ENCODE measurements around the gene KRT74.

KRT74 gene

DNA sequence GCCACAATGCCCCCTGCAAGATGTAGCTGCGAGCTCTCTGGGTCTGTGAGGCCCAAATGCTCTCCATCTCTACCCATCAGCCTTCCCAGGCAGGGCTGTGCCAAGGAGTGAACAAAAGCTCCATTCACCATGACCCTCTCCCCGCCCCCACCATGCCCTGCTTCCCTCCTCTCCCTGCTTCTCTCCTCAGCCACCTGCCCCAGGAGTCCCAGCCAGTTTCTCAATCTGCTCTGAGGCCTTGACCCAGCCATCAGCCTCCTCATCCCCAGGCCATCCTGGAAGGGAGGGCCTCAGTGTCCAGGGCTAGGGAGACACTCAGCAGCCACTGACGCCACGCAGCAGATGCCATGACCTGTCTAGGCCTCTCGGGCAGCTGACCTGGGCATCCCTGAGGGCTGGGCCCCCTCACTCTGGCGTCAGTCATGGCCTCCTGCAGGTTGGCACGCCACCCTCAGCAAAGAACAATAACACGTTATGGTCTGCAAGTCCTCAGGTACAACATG is 45.0 kb downstream of the KRT74 start:
- no peak for DNase-seq
- Histone ChIP-seq H2BK5ac (ENCODE audit: low read length) (no peak overlapping the region), H4K5ac (ENCODE audit: low read length) (no peak overlapping the region), H2BK15ac (replicated peaks; ENCODE audit: low read depth) (no peak overlapping the region), H3K36me3 (ENCODE audit: control insufficient read depth, insufficient read depth, low read length) (no peaks in the 10 kb centered on the region), H3K9ac (ENCODE audit: low read length) (no peak overlapping the region), H3K27me3 (ENCODE audit: insufficient read depth, low read length, poor library complexity) (no peaks in the 10 kb centered on the region), H4K8ac (ENCODE audit: low read depth, low read length) (no peak overlapping the region), H3K56ac (ENCODE audit: low read length) (no peak overlapping the region), H3K4ac (ENCODE audit: low read depth, low read length) (no peak overlapping the region), H3K23ac (ENCODE audit: low read length) (no peak overlapping the region), H3K4me2 (ENCODE audit: low read length) (no peak overlapping the region), H2AK5ac (ENCODE audit: low read length) (no peak overlapping the region), H3K27ac (ENCODE audit: low read depth, low read length) (no peak overlapping the region), H3K4me1 (ENCODE audit: control insufficient read depth, low read depth, low read length) (no peaks in the 10 kb centered on the region), H3K18ac (ENCODE audit: low read length) (no peak overlapping the region), H2BK120ac (ENCODE audit: low read depth, low read length) (no peak overlapping the region), H3K4me3 (ENCODE audit: low read length) (no peak overlapping the region), H3K79me1 (ENCODE audit: low read length) (no peaks in the 10 kb centered on the region), H3K79me2 (ENCODE audit: control insufficient read depth, insufficient read depth, low read length) (no peaks in the 10 kb centered on the region)
- no CpG with 5 or more reads among the region's 8 CpGs for WGBS (ENCODE audit: extremely low coverage, insufficient coverage, low lambda C conversion rate)

- H3K4me3 ChIP-seq (ENCODE audit: low read length): no peak overlapping the region
- no peak overlapping the region for H4K5ac ChIP-seq (ENCODE audit: low read length)
- H3K4ac ChIP-seq (ENCODE audit: low read depth, low read length): no peak overlapping the region
- H3K36me3 ChIP-seq (ENCODE audit: control insufficient read depth, insufficient read depth, low read length): no peaks in the 10 kb centered on the region
- H3K27me3 ChIP-seq (ENCODE audit: insufficient read depth, low read length, poor library complexity): no peaks in the 10 kb centered on the region
- no peaks in the 10 kb centered on the region for H3K79me2 ChIP-seq (ENCODE audit: control insufficient read depth, insufficient read depth, low read length)
- H3K56ac ChIP-seq (ENCODE audit: low read length): no peak overlapping the region
- no peak overlapping the region for H2BK120ac ChIP-seq (ENCODE audit: low read depth, low read length)
- H3K27ac ChIP-seq (ENCODE audit: low read depth, low read length): no peak overlapping the region
- H3K23ac ChIP-seq (ENCODE audit: low read length): no peak overlapping the region
- no peak overlapping the region for H3K4me2 ChIP-seq (ENCODE audit: low read length)
- no peak overlapping the region for H4K8ac ChIP-seq (ENCODE audit: low read depth, low read length)
- H2BK5ac ChIP-seq (ENCODE audit: low read length): no peak overlapping the region
- H2BK15ac ChIP-seq (replicated peaks; ENCODE audit: low read depth): no peak overlapping the region
- no peak overlapping the region for H3K18ac ChIP-seq (ENCODE audit: low read length)
- no peak for DNase-seq
- no peaks in the 10 kb centered on the region for H3K79me1 ChIP-seq (ENCODE audit: low read length)
- H2AK5ac ChIP-seq (ENCODE audit: low read length): no peak overlapping the region
- H3K9ac ChIP-seq (ENCODE audit: low read length): no peak overlapping the region
- WGBS (ENCODE audit: extremely low coverage, insufficient coverage, low lambda C conversion rate): no CpG with 5 or more reads among the region's 4 CpGs
- no peaks in the 10 kb centered on the region for H3K4me1 ChIP-seq (ENCODE audit: control insufficient read depth, low read depth, low read length)
These were observed 46.4 kb downstream of the KRT74 start for GRCh38 chr12:52527121-52527800.

DNA sequence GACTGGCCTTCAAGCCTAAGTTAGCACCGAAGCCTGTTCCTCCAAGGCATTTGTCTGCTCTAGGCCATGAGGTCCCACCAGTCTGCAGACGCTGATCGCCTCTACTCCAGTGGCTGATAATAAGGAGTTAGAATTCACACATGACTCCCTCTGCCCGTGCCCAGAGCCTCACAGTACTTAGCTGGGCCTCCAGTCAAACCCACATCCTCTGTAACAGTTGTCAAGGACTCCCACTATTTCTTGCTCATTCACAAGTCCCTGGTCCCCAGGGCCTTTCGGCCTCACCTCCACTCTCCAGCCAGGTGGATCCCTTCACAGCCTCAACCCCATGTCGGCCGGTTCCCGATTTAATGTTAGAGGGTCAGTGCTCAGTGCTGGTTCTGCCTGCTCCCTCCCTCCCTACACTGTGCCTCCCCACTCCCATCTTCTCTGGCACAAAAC is 47.1 kb downstream of the KRT74 start:
- H3K18ac ChIP-seq (ENCODE audit: low read length): no peak overlapping the region
- no peak overlapping the region for H3K4ac ChIP-seq (ENCODE audit: low read depth, low read length)
- H2BK120ac ChIP-seq (ENCODE audit: low read depth, low read length): no peak overlapping the region
- H3K27me3 ChIP-seq (ENCODE audit: insufficient read depth, low read length, poor library complexity): no peaks in the 10 kb centered on the region
- H2BK15ac ChIP-seq (replicated peaks; ENCODE audit: low read depth): no peak overlapping the region
- H2AK5ac ChIP-seq (ENCODE audit: low read length): no peak overlapping the region
- no peak overlapping the region for H3K4me3 ChIP-seq (ENCODE audit: low read length)
- no peak overlapping the region for H3K23ac ChIP-seq (ENCODE audit: low read length)
- H3K79me2 ChIP-seq (ENCODE audit: control insufficient read depth, insufficient read depth, low read length): no peaks in the 10 kb centered on the region
- H3K79me1 ChIP-seq (ENCODE audit: low read length): no peaks in the 10 kb centered on the region
- DNase-seq: no peak
- H4K8ac ChIP-seq (ENCODE audit: low read depth, low read length): no peak overlapping the region
- no peak overlapping the region for H4K5ac ChIP-seq (ENCODE audit: low read length)
- no peaks in the 10 kb centered on the region for H3K4me1 ChIP-seq (ENCODE audit: control insufficient read depth, low read depth, low read length)
- no CpG with 5 or more reads among the region's 8 CpGs for WGBS (ENCODE audit: extremely low coverage, insufficient coverage, low lambda C conversion rate)
- H3K27ac ChIP-seq (ENCODE audit: low read depth, low read length): no peak overlapping the region
- H3K56ac ChIP-seq (ENCODE audit: low read length): no peak overlapping the region
- H3K4me2 ChIP-seq (ENCODE audit: low read length): no peak overlapping the region
- no peak overlapping the region for H3K9ac ChIP-seq (ENCODE audit: low read length)
- no peak overlapping the region for H2BK5ac ChIP-seq (ENCODE audit: low read length)
- H3K36me3 ChIP-seq (ENCODE audit: control insufficient read depth, insufficient read depth, low read length): no peaks in the 10 kb centered on the region

- Histone ChIP-seq H4K8ac (ENCODE audit: low read depth, low read length) (no peak overlapping the region), H3K79me1 (ENCODE audit: low read length) (no peaks in the 10 kb centered on the region), H2AK5ac (ENCODE audit: low read length) (no peak overlapping the region), H4K5ac (ENCODE audit: low read length) (no peak overlapping the region), H2BK120ac (ENCODE audit: low read depth, low read length) (no peak overlapping the region), H3K4me3 (ENCODE audit: low read length) (no peak overlapping the region), H3K27me3 (ENCODE audit: insufficient read depth, low read length, poor library complexity) (no peaks in the 10 kb centered on the region), H3K27ac (ENCODE audit: low read depth, low read length) (no peak overlapping the region), H3K4me1 (ENCODE audit: control insufficient read depth, low read depth, low read length) (no peaks in the 10 kb centered on the region), H3K36me3 (ENCODE audit: control insufficient read depth, insufficient read depth, low read length) (no peaks in the 10 kb centered on the region), H3K9ac (ENCODE audit: low read length) (no peak overlapping the region), H3K79me2 (ENCODE audit: control insufficient read depth, insufficient read depth, low read length) (no peaks in the 10 kb centered on the region), H2BK15ac (replicated peaks; ENCODE audit: low read depth) (no peak overlapping the region), H3K18ac (ENCODE audit: low read length) (no peak overlapping the region), H3K4ac (ENCODE audit: low read depth, low read length) (no peak overlapping the region), H3K56ac (ENCODE audit: low read length) (no peak overlapping the region), H3K23ac (ENCODE audit: low read length) (no peak overlapping the region), H2BK5ac (ENCODE audit: low read length) (no peak overlapping the region), H3K4me2 (ENCODE audit: low read length) (no peak overlapping the region)
- no CpG with 5 or more reads among the region's 13 CpGs for WGBS (ENCODE audit: extremely low coverage, insufficient coverage, low lambda C conversion rate)
- DNase-seq: no peak
These were observed 47.8 kb downstream of the KRT74 start for GRCh38 chr12:52525661-52526499.

- Histone ChIP-seq H3K36me3 (ENCODE audit: control insufficient read depth, insufficient read depth, low read length) (no peaks in the 10 kb centered on the region), H3K18ac (ENCODE audit: low read length) (no peak overlapping the region), H3K27me3 (ENCODE audit: insufficient read depth, low read length, poor library complexity) (no peaks in the 10 kb centered on the region), H3K79me2 (ENCODE audit: control insufficient read depth, insufficient read depth, low read length) (no peaks in the 10 kb centered on the region), H2BK120ac (ENCODE audit: low read depth, low read length) (no peak overlapping the region), H3K9ac (ENCODE audit: low read length) (no peak overlapping the region), H4K5ac (ENCODE audit: low read length) (no peak overlapping the region), H2BK15ac (replicated peaks; ENCODE audit: low read depth) (no peak overlapping the region), H2AK5ac (ENCODE audit: low read length) (no peak overlapping the region), H3K27ac (ENCODE audit: low read depth, low read length) (no peak overlapping the region), H3K4ac (ENCODE audit: low read depth, low read length) (no peak overlapping the region), H3K4me3 (ENCODE audit: low read length) (no peak overlapping the region), H3K79me1 (ENCODE audit: low read length) (no peaks in the 10 kb centered on the region), H2BK5ac (ENCODE audit: low read length) (no peak overlapping the region), H3K4me2 (ENCODE audit: low read length) (no peak overlapping the region), H3K23ac (ENCODE audit: low read length) (no peak overlapping the region), H3K56ac (ENCODE audit: low read length) (no peak overlapping the region), H4K8ac (ENCODE audit: low read depth, low read length) (no peak overlapping the region), H3K4me1 (ENCODE audit: control insufficient read depth, low read depth, low read length) (no peaks in the 10 kb centered on the region)
- DNase-seq: no peak
- no CpG with 5 or more reads among the region's 5 CpGs for WGBS (ENCODE audit: extremely low coverage, insufficient coverage, low lambda C conversion rate)
These were observed 48.6 kb downstream of the KRT74 start for GRCh38 chr12:52524898-52525591.

All from mesendoderm (in vitro differentiated cells).